Measurements from ENCODE around the gene LTBP2.

The LTBP2 gene

DNA sequence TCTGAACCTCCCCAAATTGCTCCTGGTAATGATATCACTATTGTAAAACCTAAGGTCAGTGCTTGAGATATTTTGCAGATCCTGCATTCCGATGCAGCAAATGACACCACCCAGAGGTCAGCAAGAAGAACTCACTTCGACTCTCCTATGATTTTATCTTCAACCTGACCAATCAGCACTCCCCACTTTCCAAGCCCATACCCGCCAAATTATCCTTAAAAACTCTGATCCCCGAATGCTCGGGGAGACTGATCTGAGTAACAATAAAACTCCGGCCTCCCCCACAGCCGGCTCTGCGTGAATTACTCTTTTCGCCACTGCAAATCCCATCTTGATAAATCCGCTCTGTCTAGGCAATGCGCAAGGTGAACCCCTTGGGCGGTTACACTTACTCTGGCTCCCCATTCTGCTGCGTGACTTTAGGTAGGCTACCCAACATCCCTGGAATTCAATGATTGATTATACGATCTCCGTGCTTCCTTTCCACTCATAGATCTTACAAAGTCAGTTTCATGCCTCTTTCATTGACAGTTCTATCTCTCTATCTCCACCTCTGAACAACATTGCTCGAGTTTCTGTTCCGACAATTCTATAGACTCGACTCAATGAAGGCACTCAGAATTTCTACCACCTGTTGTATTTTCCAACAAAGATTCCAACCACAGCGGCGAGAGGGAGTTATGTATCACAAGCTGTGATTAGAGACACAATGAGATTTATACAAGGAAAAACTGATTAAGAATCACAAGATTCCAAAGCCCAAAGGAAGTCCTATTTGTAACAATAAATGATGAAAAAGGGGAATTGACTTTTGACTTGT lies 119.9 kb downstream of the LTBP2 start:
- peak; percentile 59 for DNase-seq
- no peaks in the 10 kb centered on the region for H3K27me3 ChIP-seq (replicated peaks; ENCODE audit: insufficient read depth, low read length)
- 0 out of 2 replicates have a peak, but pooled peaks cover 5% of the 10 kb centered on the region for H3K4me1 ChIP-seq (ENCODE audit: low read length)
- no peaks in the 10 kb centered on the region for H3K9me3 ChIP-seq (replicated peaks; ENCODE audit: insufficient read depth, low read length)
- H3K9ac ChIP-seq (ENCODE audit: low read length), result peak overlapping the region; percentile 70; the same call in 1 of the 2 replicates
- H3K36me3 ChIP-seq (replicated peaks; ENCODE audit: insufficient read depth, low read length), result no peaks in the 10 kb centered on the region
- peak overlapping the region; percentile 5; the same call in 1 of the 2 replicates for H3K27ac ChIP-seq (ENCODE audit: low read length)
- H4K20me1 ChIP-seq (ENCODE audit: insufficient read depth, low read length), result no peaks in the 10 kb centered on the region
- no peaks in the 10 kb centered on the region for H3K9me2 ChIP-seq (replicated peaks; ENCODE audit: insufficient read depth, low read length)
- peak overlapping the region; percentile 78 for H3K4me3 ChIP-seq (ENCODE audit: low read length)
- peak overlapping the region; percentile 89 for H2AFZ ChIP-seq (ENCODE audit: low read length)
- peak overlapping the region; percentile 62 for H3K4me2 ChIP-seq (ENCODE audit: low read depth, low read length)
- peaks cover 15% of the 10 kb centered on the region for H3K79me2 ChIP-seq (ENCODE audit: low read length)
- no peak for TF ChIP-seq EZH2 (optimal IDR thresholded peaks at IDR 0.05; ENCODE audit: low read depth, low read length)
- no peak for TF ChIP-seq EZH2phosphoT487 (IDR thresholded peaks at IDR 0.05; ENCODE audit: low read length)
- TF ChIP-seq, protein P1, sequence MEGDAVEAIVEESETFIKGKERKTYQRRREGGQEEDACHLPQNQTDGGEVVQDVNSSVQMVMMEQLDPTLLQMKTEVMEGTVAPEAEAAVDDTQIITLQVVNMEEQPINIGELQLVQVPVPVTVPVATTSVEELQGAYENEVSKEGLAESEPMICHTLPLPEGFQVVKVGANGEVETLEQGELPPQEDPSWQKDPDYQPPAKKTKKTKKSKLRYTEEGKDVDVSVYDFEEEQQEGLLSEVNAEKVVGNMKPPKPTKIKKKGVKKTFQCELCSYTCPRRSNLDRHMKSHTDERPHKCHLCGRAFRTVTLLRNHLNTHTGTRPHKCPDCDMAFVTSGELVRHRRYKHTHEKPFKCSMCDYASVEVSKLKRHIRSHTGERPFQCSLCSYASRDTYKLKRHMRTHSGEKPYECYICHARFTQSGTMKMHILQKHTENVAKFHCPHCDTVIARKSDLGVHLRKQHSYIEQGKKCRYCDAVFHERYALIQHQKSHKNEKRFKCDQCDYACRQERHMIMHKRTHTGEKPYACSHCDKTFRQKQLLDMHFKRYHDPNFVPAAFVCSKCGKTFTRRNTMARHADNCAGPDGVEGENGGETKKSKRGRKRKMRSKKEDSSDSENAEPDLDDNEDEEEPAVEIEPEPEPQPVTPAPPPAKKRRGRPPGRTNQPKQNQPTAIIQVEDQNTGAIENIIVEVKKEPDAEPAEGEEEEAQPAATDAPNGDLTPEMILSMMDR (IDR thresholded peaks at IDR 0.05; ENCODE audit: low read length), result peak; percentile 29
- H3F3A ChIP-seq (ENCODE audit: insufficient read depth, low read length), result peaks cover 5% of the 10 kb centered on the region; the same call in 1 of the 2 replicates

DNA sequence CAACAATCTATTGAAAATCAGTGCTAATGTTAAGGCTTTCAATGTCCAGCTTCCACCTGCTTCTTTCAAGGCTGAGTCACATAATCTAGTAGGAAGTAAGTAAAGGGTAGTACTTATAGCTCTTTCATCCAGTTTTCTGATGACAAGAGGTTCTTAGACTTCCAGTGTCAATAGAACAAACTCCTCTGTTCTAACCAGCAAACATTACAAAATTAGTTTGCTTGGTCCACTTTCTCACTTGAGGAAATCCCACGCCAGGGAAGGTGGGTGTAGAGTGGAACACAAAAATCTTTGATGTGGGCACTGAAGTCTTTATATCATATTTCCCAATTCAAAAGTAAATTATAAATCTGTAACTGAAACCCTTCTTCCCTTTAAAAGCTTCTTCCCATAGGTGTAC lies 121.6 kb downstream of the LTBP2 start:
- Histone ChIP-seq H3K9me3 (replicated peaks; ENCODE audit: insufficient read depth, low read length) (no peaks in the 10 kb centered on the region), H3K27me3 (replicated peaks; ENCODE audit: insufficient read depth, low read length) (no peaks in the 10 kb centered on the region), H3F3A (ENCODE audit: insufficient read depth, low read length) (peaks cover 5% of the 10 kb centered on the region; the same call in 1 of the 2 replicates), H4K20me1 (ENCODE audit: insufficient read depth, low read length) (no peaks in the 10 kb centered on the region), H2AFZ (ENCODE audit: low read length) (no peak overlapping the region), H3K36me3 (replicated peaks; ENCODE audit: insufficient read depth, low read length) (no peaks in the 10 kb centered on the region), H3K79me2 (ENCODE audit: low read length) (peaks cover 15% of the 10 kb centered on the region), H3K4me2 (ENCODE audit: low read depth, low read length) (no peak overlapping the region), H3K9me2 (replicated peaks; ENCODE audit: insufficient read depth, low read length) (no peaks in the 10 kb centered on the region), H3K4me1 (ENCODE audit: low read length) (0 out of 2 replicates have a peak, but pooled peaks cover 5% of the 10 kb centered on the region), H3K4me3 (ENCODE audit: low read length) (no peak overlapping the region), H3K9ac (ENCODE audit: low read length) (no peak overlapping the region), H3K27ac (ENCODE audit: low read length) (no peak overlapping the region)
- DNase-seq, result no peak
- TF ChIP-seq EZH2 (optimal IDR thresholded peaks at IDR 0.05; ENCODE audit: low read depth, low read length), result no peak
- TF ChIP-seq, protein P1 (IDR thresholded peaks at IDR 0.05; ENCODE audit: low read length), result no peak
- no peak for TF ChIP-seq EZH2phosphoT487 (IDR thresholded peaks at IDR 0.05; ENCODE audit: low read length)

DNA sequence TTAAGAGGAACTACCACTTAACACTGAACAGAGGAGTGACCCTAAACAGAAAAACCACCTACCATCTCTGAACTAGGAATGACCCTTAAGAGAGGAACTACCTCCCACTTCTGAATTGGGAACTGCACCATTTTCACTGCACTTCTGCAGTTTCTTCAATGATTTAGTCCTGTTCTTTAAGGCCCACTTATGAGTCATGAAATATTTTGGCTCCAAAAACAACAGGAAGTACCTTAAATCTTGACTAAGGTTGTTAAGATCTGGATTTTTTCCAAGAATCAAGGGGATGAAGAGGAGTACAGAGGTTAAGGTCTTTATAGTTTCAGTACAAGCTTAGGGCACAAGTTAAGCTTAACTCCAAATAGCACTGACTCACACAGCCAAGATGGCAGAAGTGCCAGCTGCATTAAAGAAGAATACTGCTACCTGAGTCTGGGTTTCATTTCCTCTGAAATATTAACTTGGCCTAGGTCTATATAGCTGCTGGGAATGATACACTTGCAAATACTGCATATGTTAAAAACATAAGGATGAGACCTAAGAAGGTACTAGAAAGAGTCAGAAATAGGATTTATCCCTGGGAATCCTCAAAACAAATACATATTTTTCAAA lies 123.1 kb downstream of the LTBP2 start:
- no peak overlapping the region for H3K4me3 ChIP-seq (ENCODE audit: low read length)
- H3F3A ChIP-seq (ENCODE audit: insufficient read depth, low read length), result peaks cover 5% of the 10 kb centered on the region; the same call in 1 of the 2 replicates
- H2AFZ ChIP-seq (ENCODE audit: low read length), result no peak overlapping the region
- H3K79me2 ChIP-seq (ENCODE audit: low read length), result peaks cover 15% of the 10 kb centered on the region
- TF ChIP-seq EZH2 (optimal IDR thresholded peaks at IDR 0.05; ENCODE audit: low read depth, low read length), result no peak
- TF ChIP-seq, protein P1 (IDR thresholded peaks at IDR 0.05; ENCODE audit: low read length), result no peak
- no peak for TF ChIP-seq EZH2phosphoT487 (IDR thresholded peaks at IDR 0.05; ENCODE audit: low read length)
- no peak overlapping the region for H3K9ac ChIP-seq (ENCODE audit: low read length)
- peak overlapping the region; percentile 46; the same call in 1 of the 2 replicates for H3K27ac ChIP-seq (ENCODE audit: low read length)
- no peaks in the 10 kb centered on the region for H4K20me1 ChIP-seq (ENCODE audit: insufficient read depth, low read length)
- peak overlapping the region; percentile 13; the same call in 1 of the 2 replicates for H3K4me2 ChIP-seq (ENCODE audit: low read depth, low read length)
- H3K36me3 ChIP-seq (replicated peaks; ENCODE audit: insufficient read depth, low read length), result no peaks in the 10 kb centered on the region
- peak; percentile 47 for DNase-seq
- no peaks in the 10 kb centered on the region for H3K9me3 ChIP-seq (replicated peaks; ENCODE audit: insufficient read depth, low read length)
- H3K4me1 ChIP-seq (ENCODE audit: low read length), result 0 out of 2 replicates have a peak, but pooled peaks cover 5% of the 10 kb centered on the region
- no peaks in the 10 kb centered on the region for H3K27me3 ChIP-seq (replicated peaks; ENCODE audit: insufficient read depth, low read length)
- no peaks in the 10 kb centered on the region for H3K9me2 ChIP-seq (replicated peaks; ENCODE audit: insufficient read depth, low read length)

All from MM.1S (cell line).